Kidney epithelial cell (primary cell): Measurements from ENCODE around the gene CASTOR2. TPM values are rescaled to one million over a fixed set of nuclear protein-coding genes. Genes with fewer than 3 reads are reported as not detected.

Source experiments
- DNase-seq: peaks from one replicate; pipeline ENCODE4 v3.0.0-alpha.2; 2010; ENCODE audit warnings: low read depth
- H3K27me3 ChIP-seq: 2 replicates; pipeline ENCODE4 v1.6.0; 2011; ENCODE audit warnings: low read length; ENCODE audit not compliant: control insufficient read depth, insufficient read depth
- H3K36me3 ChIP-seq: 2 replicates; pipeline ENCODE4 v1.5.1; 2011; ENCODE audit warnings: low read length; ENCODE audit not compliant: control insufficient read depth, insufficient read depth
- H3K4me3 ChIP-seq: 2 replicates; pipeline ENCODE4 v1.5.1; 2011; ENCODE audit warnings: low read depth, mild to moderate bottlenecking, control low read depth, low read length
- CTCF ChIP-seq: IDR thresholded peaks from 2 replicates; pipeline ENCODE4 v1.5.1; 2011; ENCODE audit warnings: mild to moderate bottlenecking, moderate library complexity, low read length, control low read depth, inconsistent platforms; ENCODE audit not compliant: insufficient read depth, poor library complexity, severe bottlenecking
- total RNA-seq: library from RNA; depleted of rRNA; stranded (reverse); fragments of >200 nt; gene quantifications from 2 replicates; pipeline ENCODE4 v1.2.3, GENCODE V29; 2015

CASTOR2 gene
- total RNA-seq, 1 donor from 2014 or later = 9.5 TPM

- DNase-seq = no peak
- Histone ChIP-seq H3K36me3 (no peaks in the 10 kb centered on the region), H3K4me3 (no peak overlapping the region)
Observed at GRCh38 chr7:75050501-75050900, 86.0 kb downstream of the CASTOR2 start.

DNA sequence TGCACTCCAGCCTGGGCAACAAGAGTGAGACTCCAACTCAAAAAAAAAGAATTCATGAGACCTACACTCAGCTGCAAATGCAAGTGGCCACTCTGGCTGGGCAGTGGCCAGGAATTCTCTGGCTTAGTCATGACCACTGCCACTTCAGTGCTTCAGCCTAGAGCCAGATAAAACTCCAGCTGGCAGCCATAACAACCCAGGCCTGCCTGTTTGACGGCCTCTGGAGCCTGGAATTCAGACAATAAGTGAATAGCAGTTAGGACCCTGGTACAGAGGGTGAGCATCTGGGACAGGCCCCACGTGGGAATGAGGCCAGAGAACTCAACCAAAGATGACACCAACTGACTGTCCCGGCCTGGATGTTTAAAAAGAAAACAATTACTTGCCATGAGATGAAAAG lies 90.2 kb downstream of the CASTOR2 start:
- H3K4me3 ChIP-seq = no peak overlapping the region
- no peak for TF ChIP-seq CTCF
- peak; percentile 52 for DNase-seq
- no peaks in the 10 kb centered on the region for H3K27me3 ChIP-seq
- no peaks in the 10 kb centered on the region for H3K36me3 ChIP-seq

More at GRCh38 chr7:75050501-75050900, 86.0 kb downstream of the CASTOR2 start:
- H3K27me3 ChIP-seq = no peaks in the 10 kb centered on the region
- TF ChIP-seq CTCF = no peak

GRCh38 chr7:75055155-75055554 lies 90.7 kb downstream of the CASTOR2 start:
- Histone ChIP-seq H3K27me3 (no peaks in the 10 kb centered on the region), H3K4me3 (no peak overlapping the region), H3K36me3 (no peaks in the 10 kb centered on the region)
- DNase-seq = no peak
- TF ChIP-seq CTCF = no peak

GRCh38 chr7:75055830-75056772 lies 91.6 kb downstream of the CASTOR2 start:
- peaks cover 1% of the 10 kb centered on the region for H3K36me3 ChIP-seq
- no peak for TF ChIP-seq CTCF
- no peaks in the 10 kb centered on the region for H3K27me3 ChIP-seq
- H3K4me3 ChIP-seq = no peak overlapping the region
- DNase-seq = no peak

DNA sequence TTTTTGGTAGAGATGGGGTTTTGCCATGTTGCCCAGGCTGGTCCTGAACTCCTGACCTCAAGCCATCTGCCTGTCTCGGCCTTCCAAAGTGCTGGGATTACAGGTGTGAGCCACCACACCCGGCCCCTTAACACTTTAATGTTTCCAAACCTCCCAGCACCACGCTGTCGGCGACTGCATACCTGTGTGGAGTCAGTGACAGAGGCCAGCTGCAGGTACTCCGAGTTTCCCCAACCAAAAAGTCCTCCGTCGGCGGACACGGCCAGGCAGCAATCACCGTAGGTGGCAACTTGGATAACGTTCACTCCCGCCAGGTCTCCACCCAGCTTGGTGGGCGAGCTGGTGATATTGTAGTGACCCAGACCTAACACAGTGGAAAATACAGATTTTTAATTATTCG lies 93.9 kb downstream of the CASTOR2 start:
- peaks cover 4% of the 10 kb centered on the region for H3K36me3 ChIP-seq
- no peak for DNase-seq
- H3K27me3 ChIP-seq = no peaks in the 10 kb centered on the region

More for the DNA sequence above, 93.9 kb downstream of the CASTOR2 start:
- TF ChIP-seq CTCF = no peak
- no peak overlapping the region for H3K4me3 ChIP-seq
